ENCODE results near the gene SCGB1A1.

DNA sequence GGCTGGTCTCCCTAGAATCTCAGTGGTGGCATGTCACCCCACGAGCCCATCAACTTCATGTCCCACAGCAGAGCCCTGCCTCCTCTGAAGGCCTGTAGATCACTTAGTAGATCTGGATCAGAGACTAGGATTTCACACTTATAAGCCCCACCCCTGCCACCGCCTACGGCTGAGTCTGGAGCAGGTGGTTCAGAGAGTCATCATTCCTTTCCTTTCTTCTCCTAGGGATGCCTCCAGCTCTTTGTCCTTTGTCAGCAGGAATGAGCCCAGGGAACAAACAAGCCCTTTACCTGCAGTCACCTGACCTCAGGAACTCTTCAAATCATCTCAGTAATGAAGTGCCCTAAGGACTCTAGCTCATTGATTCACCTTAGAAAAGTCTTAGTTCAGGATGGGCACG, 37.8 kb downstream of the SCGB1A1 start:
- no peak for TF ChIP-seq POLR2A (IDR thresholded peaks at IDR 0.05)
- TF ChIP-seq, protein P1, sequence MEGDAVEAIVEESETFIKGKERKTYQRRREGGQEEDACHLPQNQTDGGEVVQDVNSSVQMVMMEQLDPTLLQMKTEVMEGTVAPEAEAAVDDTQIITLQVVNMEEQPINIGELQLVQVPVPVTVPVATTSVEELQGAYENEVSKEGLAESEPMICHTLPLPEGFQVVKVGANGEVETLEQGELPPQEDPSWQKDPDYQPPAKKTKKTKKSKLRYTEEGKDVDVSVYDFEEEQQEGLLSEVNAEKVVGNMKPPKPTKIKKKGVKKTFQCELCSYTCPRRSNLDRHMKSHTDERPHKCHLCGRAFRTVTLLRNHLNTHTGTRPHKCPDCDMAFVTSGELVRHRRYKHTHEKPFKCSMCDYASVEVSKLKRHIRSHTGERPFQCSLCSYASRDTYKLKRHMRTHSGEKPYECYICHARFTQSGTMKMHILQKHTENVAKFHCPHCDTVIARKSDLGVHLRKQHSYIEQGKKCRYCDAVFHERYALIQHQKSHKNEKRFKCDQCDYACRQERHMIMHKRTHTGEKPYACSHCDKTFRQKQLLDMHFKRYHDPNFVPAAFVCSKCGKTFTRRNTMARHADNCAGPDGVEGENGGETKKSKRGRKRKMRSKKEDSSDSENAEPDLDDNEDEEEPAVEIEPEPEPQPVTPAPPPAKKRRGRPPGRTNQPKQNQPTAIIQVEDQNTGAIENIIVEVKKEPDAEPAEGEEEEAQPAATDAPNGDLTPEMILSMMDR (IDR thresholded peaks at IDR 0.05) = no peak

All from esophagus squamous epithelium (tissue), 4 donors.